ENCODE measurements around the gene BLM. TPM values are rescaled to one million over a fixed set of nuclear protein-coding genes. Genes with fewer than 3 reads are reported as not detected.
"Not testable (repeated sequence)": the region's sequence is repeated elsewhere in the genome, so short reads cannot be mapped to it uniquely, and the experiment has no call there.

Gene BLM
- total and polyA plus RNA-seq, 9 donors = 0.15 to 1.9 (median 0.78) TPM; not detected in 1

DNA sequence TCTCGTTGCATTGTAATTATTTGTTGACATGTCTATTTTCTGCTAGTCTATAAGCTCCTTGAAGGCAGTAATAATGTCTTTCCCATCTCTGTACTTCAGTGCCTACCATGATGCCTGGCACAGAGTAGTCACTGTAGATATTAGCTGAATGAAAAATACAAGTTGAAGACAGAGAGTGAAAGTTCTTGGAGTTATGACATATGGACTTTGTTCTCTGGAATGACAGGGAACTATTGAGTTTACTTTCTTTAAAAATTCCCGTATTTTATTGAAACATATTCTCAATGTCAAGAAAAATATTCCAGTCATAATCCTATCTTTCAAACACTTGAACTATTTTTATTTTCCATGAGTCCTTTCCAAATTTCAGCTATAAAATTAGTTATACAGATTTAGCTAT is 3.0 kb downstream of the BLM start:
- 73 to 82% (median 77%) methylated on average over 2 of the region's 2 CpGs for whole genome bisulfite sequencing, 3 donors
- intact Hi-C loops (cut with DNase I) = no loop called here
- H3K27me3 ChIP-seq = no peaks in the 10 kb centered on the region
- H3K4me3 ChIP-seq = no peak overlapping the region
- TF ChIP-seq EP300 (IDR thresholded peaks at IDR 0.05) (no peak), POLR2A (IDR thresholded peaks at IDR 0.05) (no peak)
- TF ChIP-seq, protein P1, sequence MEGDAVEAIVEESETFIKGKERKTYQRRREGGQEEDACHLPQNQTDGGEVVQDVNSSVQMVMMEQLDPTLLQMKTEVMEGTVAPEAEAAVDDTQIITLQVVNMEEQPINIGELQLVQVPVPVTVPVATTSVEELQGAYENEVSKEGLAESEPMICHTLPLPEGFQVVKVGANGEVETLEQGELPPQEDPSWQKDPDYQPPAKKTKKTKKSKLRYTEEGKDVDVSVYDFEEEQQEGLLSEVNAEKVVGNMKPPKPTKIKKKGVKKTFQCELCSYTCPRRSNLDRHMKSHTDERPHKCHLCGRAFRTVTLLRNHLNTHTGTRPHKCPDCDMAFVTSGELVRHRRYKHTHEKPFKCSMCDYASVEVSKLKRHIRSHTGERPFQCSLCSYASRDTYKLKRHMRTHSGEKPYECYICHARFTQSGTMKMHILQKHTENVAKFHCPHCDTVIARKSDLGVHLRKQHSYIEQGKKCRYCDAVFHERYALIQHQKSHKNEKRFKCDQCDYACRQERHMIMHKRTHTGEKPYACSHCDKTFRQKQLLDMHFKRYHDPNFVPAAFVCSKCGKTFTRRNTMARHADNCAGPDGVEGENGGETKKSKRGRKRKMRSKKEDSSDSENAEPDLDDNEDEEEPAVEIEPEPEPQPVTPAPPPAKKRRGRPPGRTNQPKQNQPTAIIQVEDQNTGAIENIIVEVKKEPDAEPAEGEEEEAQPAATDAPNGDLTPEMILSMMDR (IDR thresholded peaks at IDR 0.05) = no peak
- peaks cover 3% of the 10 kb centered on the region for H3K4me1 ChIP-seq (ENCODE audit: insufficient read depth)
- no peak overlapping the region for H3K27ac ChIP-seq
- no peak for DNase-seq
- no peaks in the 10 kb centered on the region for H3K9me3 ChIP-seq
- H3K36me3 ChIP-seq = no peaks in the 10 kb centered on the region

DNA sequence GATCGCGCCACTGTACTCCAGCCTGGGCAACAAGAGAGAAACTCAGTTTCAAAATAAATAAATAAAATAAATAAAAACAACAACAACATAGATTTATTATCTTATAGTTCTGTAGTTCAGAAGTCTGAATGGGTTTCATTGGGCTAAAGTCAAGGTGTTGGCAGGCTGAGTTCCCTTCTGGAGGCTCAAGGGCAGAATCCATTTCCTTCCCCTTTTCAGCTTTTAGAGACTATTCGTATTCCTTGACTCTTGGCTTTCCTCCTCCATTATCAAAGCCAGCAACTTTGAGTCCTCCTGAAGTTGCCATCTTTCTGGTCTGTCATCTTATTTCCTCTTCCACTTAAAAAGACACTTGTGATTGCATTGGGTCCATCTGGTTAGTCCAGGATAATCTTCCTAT is 12.1 kb downstream of the BLM start:
- DNase-seq = no peak
- TF ChIP-seq POLR2A (IDR thresholded peaks at IDR 0.05) = no peak
- TF ChIP-seq, protein P1 (IDR thresholded peaks at IDR 0.05) = no peak
- no peak for TF ChIP-seq EP300 (IDR thresholded peaks at IDR 0.05)
- H3K36me3 ChIP-seq = no peaks in the 10 kb centered on the region
- H3K9me3 ChIP-seq = no peaks in the 10 kb centered on the region
- no peaks in the 10 kb centered on the region for H3K27me3 ChIP-seq
- WGBS, 3 donors = 98 to 99% (median 98%) methylated on average over 3 of the region's 3 CpGs
- no peak overlapping the region for H3K27ac ChIP-seq
- no peaks in the 10 kb centered on the region for H3K4me1 ChIP-seq (ENCODE audit: insufficient read depth)
- no peak overlapping the region for H3K4me3 ChIP-seq
- intact Hi-C loops (cut with DNase I) = no loop called here

DNA sequence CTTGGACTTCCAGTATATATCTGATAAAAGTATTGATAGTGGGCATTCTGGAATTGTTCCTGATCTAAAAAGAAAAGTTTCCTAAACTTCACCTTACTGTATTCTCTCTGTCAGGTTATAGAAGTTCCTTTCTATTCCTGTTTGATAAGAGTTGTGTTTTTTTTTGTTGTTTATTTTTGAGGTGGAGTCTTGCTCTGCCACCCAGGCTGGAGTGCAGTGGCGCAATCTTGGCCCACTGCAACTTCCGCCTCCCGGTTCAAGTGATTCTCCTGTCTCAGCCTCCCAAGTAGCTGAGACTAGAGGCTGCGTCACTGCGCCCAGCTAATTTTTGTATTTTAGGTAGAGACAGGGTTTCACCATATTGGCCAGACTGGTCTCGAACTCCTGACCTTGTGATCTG is 13.1 kb downstream of the BLM start:
- Histone ChIP-seq H3K36me3 (no peaks in the 10 kb centered on the region), H3K4me3 (no peak overlapping the region), H3K27me3 (no peaks in the 10 kb centered on the region), H3K4me1 (ENCODE audit: insufficient read depth) (no peaks in the 10 kb centered on the region), H3K27ac (no peak overlapping the region), H3K9me3 (no peaks in the 10 kb centered on the region)
- DNase-seq = no peak
- TF ChIP-seq POLR2A (IDR thresholded peaks at IDR 0.05) (no peak), EP300 (IDR thresholded peaks at IDR 0.05) (no peak)
- TF ChIP-seq, protein P1 (IDR thresholded peaks at IDR 0.05) = no peak
- intact Hi-C loops (cut with DNase I) = no loop called here
- 96 to 98% (median 96%) methylated on average over 6 of the region's 6 CpGs for WGBS, 3 donors

DNA sequence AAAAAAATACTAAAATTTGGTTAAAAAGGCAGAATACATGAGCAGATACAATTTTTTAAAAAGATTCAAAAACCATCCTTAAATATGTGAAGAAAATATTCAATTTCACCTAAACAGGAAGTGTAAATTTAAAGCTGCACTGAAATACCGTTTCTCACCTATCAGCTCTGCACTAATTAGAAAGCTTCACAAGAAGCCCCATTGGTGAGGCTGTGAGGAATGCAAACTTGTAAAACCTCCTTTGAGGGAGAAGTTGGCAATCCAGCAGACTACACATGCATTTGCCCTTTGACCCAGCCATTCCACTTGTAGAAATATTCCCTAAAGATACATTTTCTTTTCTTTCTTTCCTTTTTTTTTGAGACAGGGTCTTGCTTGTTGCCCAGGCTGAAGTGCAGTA is 18.8 kb downstream of the BLM start:
- H3K9me3 ChIP-seq = no peaks in the 10 kb centered on the region
- no peak overlapping the region for H3K27ac ChIP-seq
- intact Hi-C loops (cut with DNase I) = no loop called here
- 67 to 75% (median 74%) methylated on average over 1 of the region's 1 CpG for WGBS, 3 donors
- no peak overlapping the region for H3K4me3 ChIP-seq
- H3K4me1 ChIP-seq (ENCODE audit: insufficient read depth) = no peaks in the 10 kb centered on the region
- TF ChIP-seq, protein P1 (IDR thresholded peaks at IDR 0.05) = no peak
- TF ChIP-seq EP300 (IDR thresholded peaks at IDR 0.05) = no peak
- TF ChIP-seq POLR2A (IDR thresholded peaks at IDR 0.05) = no peak
- no peak for DNase-seq
- H3K27me3 ChIP-seq = no peaks in the 10 kb centered on the region
- no peaks in the 10 kb centered on the region for H3K36me3 ChIP-seq

DNA sequence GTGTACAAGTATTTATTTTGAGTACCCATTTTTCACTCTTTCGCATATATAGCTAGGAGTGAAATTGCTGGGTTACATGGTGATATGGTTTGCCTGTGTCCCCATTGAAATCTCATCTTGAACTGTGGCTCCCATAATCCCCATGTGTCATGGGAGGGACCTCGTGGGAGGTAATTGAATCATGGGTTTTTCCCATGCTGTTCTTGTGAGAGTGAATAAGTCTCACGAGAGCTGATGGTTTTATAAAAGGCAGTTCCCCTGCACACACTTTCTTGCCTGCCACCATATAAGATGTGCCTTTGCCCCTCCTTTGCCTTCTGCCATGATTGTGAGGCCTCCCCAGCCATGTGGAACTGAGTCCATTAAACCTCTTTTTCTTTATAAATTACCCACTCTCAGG is 23.4 kb downstream of the BLM start:
- H3K4me1 ChIP-seq (ENCODE audit: insufficient read depth); intact Hi-C loops (cut with DNase I); H3K4me3 ChIP-seq; H3K27ac ChIP-seq; H3K9me3 ChIP-seq; DNase-seq; H3K36me3 ChIP-seq; H3K27me3 ChIP-seq: not testable (repeated sequence)
- WGBS, 3 donors = 90 to 94% (median 92%) methylated on average over 3 of the region's 3 CpGs

Data from ovary (tissue), 9 donors.